DND-41 (cell line): ENCODE measurements around the gene RIPOR3.

Experiments used
- CTCF ChIP-seq: IDR thresholded peaks from 2 replicates; pipeline ENCODE4 v1.5.1; 2012; ENCODE audit warnings: borderline replicate concordance, low read length, moderate library complexity, mild to moderate bottlenecking; ENCODE audit not compliant: poor library complexity, severe bottlenecking; ENCODE audit errors: extremely low read depth
- EZH2 ChIP-seq: IDR thresholded peaks from 3 replicates; pipeline ENCODE4 v1.6.1; 2012; ENCODE audit warnings: borderline replicate concordance, low read depth, mild to moderate bottlenecking, moderate library complexity, low read length, inconsistent platforms; ENCODE audit not compliant: severe bottlenecking

GRCh38 chr20:50729901-50730764 is 38.8 kb upstream of the RIPOR3 start:
- TF ChIP-seq CTCF (no peak), EZH2 (no peak)
